Ovary (tissue), 3 donors: ENCODE data around the gene TNFAIP6.
"Not testable (repeated sequence)": the region's sequence is repeated elsewhere in the genome, so short reads cannot be mapped to it uniquely, and the experiment has no call there.

ENCODE experiments used
- EP300 ChIP-seq: sonication (generic); formaldehyde crosslinking; IDR thresholded peaks from one replicate; pipeline ENCODE4 v1.6.1; 2017; ENCODE audit warnings: antibody characterized with exemption
- POLR2A ChIP-seq: fragments of 450-650 bp; IDR thresholded peaks from one replicate; pipeline ENCODE4 v1.6.1; 2017; ENCODE audit warnings: antibody characterized with exemption, mild to moderate bottlenecking, moderate library complexity
- TF ChIP-seq, protein P1 (sequence below), 3 donors: fragments of 450-650 bp in 2 of 3; fragments of 200-600 bp in 1 of 3; IDR thresholded peaks; one replicate each; pipeline versions ENCODE4 v1.5.1 to v1.8.0; 2016 to 2022; ENCODE audit warnings: antibody characterized with exemption in 3 of 3, mild to moderate bottlenecking in 1 of 3
- donor health status: DM: no; HTN: no; CAD: no.

DNA sequence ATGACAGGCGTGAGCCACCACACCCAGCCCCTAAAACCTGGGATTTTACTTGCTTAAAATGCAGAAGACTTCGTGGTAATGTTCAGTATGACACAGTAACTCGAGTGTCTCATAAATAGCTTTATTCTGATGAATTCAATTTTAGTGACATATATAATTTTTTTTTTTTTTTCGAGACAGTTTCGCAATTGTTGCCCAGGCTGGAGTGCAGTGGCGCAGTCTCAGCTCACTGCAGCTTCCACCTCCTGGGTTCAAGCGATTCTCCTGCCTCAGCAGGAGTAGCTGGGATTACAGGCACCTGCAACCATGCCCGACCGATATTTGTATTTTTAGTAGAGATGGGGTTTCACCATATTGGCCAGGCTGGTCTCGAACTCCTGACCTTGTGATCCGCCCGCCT lies 64.3 kb downstream of the TNFAIP6 start:
- TF ChIP-seq, protein P1, sequence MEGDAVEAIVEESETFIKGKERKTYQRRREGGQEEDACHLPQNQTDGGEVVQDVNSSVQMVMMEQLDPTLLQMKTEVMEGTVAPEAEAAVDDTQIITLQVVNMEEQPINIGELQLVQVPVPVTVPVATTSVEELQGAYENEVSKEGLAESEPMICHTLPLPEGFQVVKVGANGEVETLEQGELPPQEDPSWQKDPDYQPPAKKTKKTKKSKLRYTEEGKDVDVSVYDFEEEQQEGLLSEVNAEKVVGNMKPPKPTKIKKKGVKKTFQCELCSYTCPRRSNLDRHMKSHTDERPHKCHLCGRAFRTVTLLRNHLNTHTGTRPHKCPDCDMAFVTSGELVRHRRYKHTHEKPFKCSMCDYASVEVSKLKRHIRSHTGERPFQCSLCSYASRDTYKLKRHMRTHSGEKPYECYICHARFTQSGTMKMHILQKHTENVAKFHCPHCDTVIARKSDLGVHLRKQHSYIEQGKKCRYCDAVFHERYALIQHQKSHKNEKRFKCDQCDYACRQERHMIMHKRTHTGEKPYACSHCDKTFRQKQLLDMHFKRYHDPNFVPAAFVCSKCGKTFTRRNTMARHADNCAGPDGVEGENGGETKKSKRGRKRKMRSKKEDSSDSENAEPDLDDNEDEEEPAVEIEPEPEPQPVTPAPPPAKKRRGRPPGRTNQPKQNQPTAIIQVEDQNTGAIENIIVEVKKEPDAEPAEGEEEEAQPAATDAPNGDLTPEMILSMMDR (IDR thresholded peaks at IDR 0.05) = not testable (repeated sequence)
- TF ChIP-seq POLR2A, EP300: not testable (repeated sequence)
